GM23338 (cell line): Measurements from ENCODE around the gene CMBL. TPM values are rescaled to one million over a fixed set of nuclear protein-coding genes. Genes with fewer than 3 reads are reported as not detected.

Experiments
- ATAC-seq: fragments of 200-7000 bp; cut with Tn5 transposase; 3 replicates; pipeline ENCODE4 v1.9.1; 2020
- DNase-seq: peaks from one replicate; pipeline ENCODE4 v3.0.0-alpha.2; 2015; ENCODE audit warnings: low spot score
- H2AFZ ChIP-seq: fragments of 200-600 bp; sonication (generic); 2 replicates; pipeline ENCODE4 v1.8.0; 2016; ENCODE audit warnings: antibody characterized with exemption, mild to moderate bottlenecking, moderate library complexity
- H3F3A ChIP-seq: fragments of 200-600 bp; sonication (generic); replicated peaks from 2 replicates; pipeline ENCODE4 v1.8.0; 2017; ENCODE audit warnings: antibody characterized with exemption, mixed run types, low read depth
- H3K27ac ChIP-seq: fragments of 200-600 bp; sonication (generic); 2 replicates; pipeline ENCODE4 v1.6.1; 2016; ENCODE audit warnings: low read depth
- H3K27me3 ChIP-seq: fragments of 200-600 bp; sonication (generic); 2 replicates; pipeline ENCODE4 v1.8.0; 2016; ENCODE audit warnings: mild to moderate bottlenecking, mixed run types, moderate library complexity; ENCODE audit not compliant: insufficient read depth
- H3K36me3 ChIP-seq: fragments of 200-600 bp; sonication (generic); 2 replicates; pipeline ENCODE4 v1.8.0; 2016; ENCODE audit warnings: mild to moderate bottlenecking; ENCODE audit not compliant: insufficient read depth
- H3K4me1 ChIP-seq: fragments of 200-600 bp; sonication (generic); 2 replicates; pipeline ENCODE4 v1.8.0; 2016; ENCODE audit warnings: mild to moderate bottlenecking, moderate library complexity; ENCODE audit not compliant: insufficient read depth
- H3K4me2 ChIP-seq: fragments of 200-600 bp; sonication (generic); 2 replicates; pipeline ENCODE4 v1.7.1; 2017; ENCODE audit warnings: mixed run types
- H3K4me3 ChIP-seq: fragments of 200-600 bp; sonication (generic); 2 replicates; pipeline ENCODE4 v1.6.1; 2016; ENCODE audit warnings: mixed run types
- H3K79me2 ChIP-seq: fragments of 200-600 bp; sonication (generic); replicated peaks from 2 replicates; pipeline ENCODE4 v1.8.0; 2017; ENCODE audit warnings: mild to moderate bottlenecking; ENCODE audit not compliant: insufficient read depth
- H3K9me2 ChIP-seq: fragments of 200-600 bp; sonication (generic); 2 replicates; pipeline ENCODE4 v1.8.0; 2017; ENCODE audit not compliant: insufficient read depth
- H4K20me1 ChIP-seq: fragments of 200-600 bp; sonication (generic); replicated peaks from 2 replicates; pipeline ENCODE4 v1.8.0; 2017; ENCODE audit warnings: mild to moderate bottlenecking; ENCODE audit not compliant: insufficient read depth
- H3K27ac Mint-ChIP-seq: 2 replicates; pipeline ENCODE4 v1.8.0; 2020; ENCODE audit warnings: inconsistent platforms, mild to moderate bottlenecking, moderate library complexity, mixed read lengths
- H3K27me3 Mint-ChIP-seq: 3 replicates; pipeline ENCODE4 v1.8.0; 2022; ENCODE audit warnings: low read depth, mild to moderate bottlenecking, moderate library complexity, mixed read lengths, inconsistent platforms; ENCODE audit not compliant: insufficient read depth, poor library complexity
- H3K36me3 Mint-ChIP-seq: 3 replicates; pipeline ENCODE4 v1.8.0; 2021; ENCODE audit warnings: low read depth, mild to moderate bottlenecking, inconsistent platforms, moderate library complexity, mixed read lengths
- H3K4me1 Mint-ChIP-seq: 3 replicates; pipeline ENCODE4 v1.8.0; 2020; ENCODE audit warnings: mild to moderate bottlenecking, inconsistent platforms, mixed read lengths
- H3K4me3 Mint-ChIP-seq: 3 replicates; pipeline ENCODE4 v1.8.0; 2021; ENCODE audit warnings: moderate library complexity, mild to moderate bottlenecking, inconsistent platforms, mixed read lengths
- H3K9me3 Mint-ChIP-seq: 3 replicates; pipeline ENCODE4 v1.8.0; 2020; ENCODE audit warnings: moderate library complexity, mild to moderate bottlenecking, inconsistent platforms, mixed read lengths
- EZH2 ChIP-seq: fragments of 200-600 bp; sonication (generic); IDR thresholded peaks from one replicate; pipeline ENCODE4 v1.8.0; 2017; ENCODE audit warnings: antibody characterized with exemption, mild to moderate bottlenecking, low read depth; ENCODE audit not compliant: unreplicated experiment
- EZH2phosphoT487 ChIP-seq: fragments of 200-600 bp; sonication (generic); IDR thresholded peaks from one replicate; pipeline ENCODE4 v1.8.1; 2018; ENCODE audit warnings: antibody characterized with exemption; ENCODE audit not compliant: unreplicated experiment
- NANOG ChIP-seq: IDR thresholded peaks from 2 replicates; pipeline ENCODE4 v1.6.1; 2016; ENCODE audit warnings: antibody characterized with exemption, borderline replicate concordance
- POLR2AphosphoS5 ChIP-seq: IDR thresholded peaks from 2 replicates; pipeline ENCODE4 v1.6.1; 2016; ENCODE audit warnings: antibody characterized with exemption, low read depth
- REST ChIP-seq: IDR thresholded peaks from one replicate; pipeline ENCODE4 v1.6.1; 2018; ENCODE audit warnings: antibody characterized with exemption; ENCODE audit not compliant: unreplicated experiment
- STAT1 ChIP-seq: IDR thresholded peaks from one replicate; pipeline ENCODE4 v1.6.1; 2016; ENCODE audit warnings: antibody characterized with exemption; ENCODE audit not compliant: unreplicated experiment
- ZNF114 ChIP-seq: fragments of 250-450 bp; sonication (Bioruptor Pico); IDR thresholded peaks from 2 replicates; pipeline ENCODE4 v1.5.0; 2020; ENCODE audit warnings: mild to moderate bottlenecking, moderate library complexity
- ZNF331 ChIP-seq: fragments of 250-450 bp; sonication (Bioruptor Pico); IDR thresholded peaks from 2 replicates; pipeline ENCODE4 v1.5.0; 2020; ENCODE audit warnings: low read depth, mild to moderate bottlenecking, moderate library complexity
- polyA plus RNA-seq: library from polyadenylated mRNA; unstranded; fragments of >200 nt; fragmentation: Nextera tagmentation; extraction: Ambion mirVana; gene quantifications from 2 replicates; pipeline ENCODE4 v1.2.1, GENCODE V29; 2016
- total RNA-seq: library from RNA; depleted of rRNA; stranded (reverse); fragments of >200 nt; shearing (Covaris generic); gene quantifications from 2 replicates; pipeline ENCODE4 v1.2.3, GENCODE V29; 2014
- TF ChIP-seq, protein P1 (sequence below): fragments of 250-450 bp; sonication (Bioruptor Pico); IDR thresholded peaks from 2 replicates; pipeline ENCODE4 v1.5.0; 2020; ENCODE audit warnings: mild to moderate bottlenecking, moderate library complexity
- TF ChIP-seq, protein P2 (sequence below): IDR thresholded peaks from 2 replicates; pipeline ENCODE4 v1.6.1; 2016; ENCODE audit warnings: antibody characterized with exemption

CMBL gene
- total and polyA plus RNA-seq, 2 experiments from 2014 or later, result 13.2 to 24.1 TPM

GRCh38 chr5:10262121-10262774 is 45.5 kb downstream of the CMBL start:
- peaks cover 80% of the 10 kb centered on the region for H3K36me3 ChIP-seq
- H3K4me1 Mint-ChIP-seq, result no peaks in the 10 kb centered on the region; the same call in 2 of the 3 replicates

DNA sequence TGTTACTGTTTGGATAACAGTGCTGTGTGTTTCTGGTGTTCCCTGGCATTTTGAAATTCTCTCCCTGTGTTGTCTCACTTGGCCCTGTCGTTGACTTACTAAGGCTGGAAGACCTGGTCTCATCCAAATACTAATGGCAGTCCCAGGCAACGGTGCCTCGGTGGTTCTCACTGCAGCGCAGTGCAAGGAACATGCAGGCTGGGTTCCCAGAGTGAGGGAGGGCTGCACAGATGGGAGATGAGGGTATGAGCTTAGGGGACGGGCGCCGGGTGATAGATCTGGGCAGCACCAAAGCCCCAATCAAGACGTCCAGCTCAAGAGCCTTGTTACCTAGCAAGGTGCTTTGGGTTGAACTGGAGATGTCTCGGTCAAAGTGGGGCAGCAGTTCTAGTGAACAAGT is 46.6 kb downstream of the CMBL start:
- no peak overlapping the region for H3K4me2 ChIP-seq
- H3K4me3 ChIP-seq, result no peak overlapping the region
- no peak for ATAC-seq
- no peak overlapping the region for H3K27ac ChIP-seq
- Mint-ChIP-seq H3K36me3 (peaks cover 95% of the 10 kb centered on the region), H3K4me3 (no peak overlapping the region), H3K27me3 (peaks cover 6% of the 10 kb centered on the region), H3K4me1 (no peaks in the 10 kb centered on the region; the same call in 2 of the 3 replicates), H3K9me3 (no peaks in the 10 kb centered on the region), H3K27ac (no peak overlapping the region)
- H4K20me1 ChIP-seq, result peaks cover 48% of the 10 kb centered on the region
- peaks cover 92% of the 10 kb centered on the region for H3K36me3 ChIP-seq
- no peaks in the 10 kb centered on the region for H3K9me2 ChIP-seq
- H3F3A ChIP-seq, result peaks cover 49% of the 10 kb centered on the region
- H3K27me3 ChIP-seq, result no peaks in the 10 kb centered on the region
- no peak for DNase-seq
- peaks cover 28% of the 10 kb centered on the region for H3K79me2 ChIP-seq
- H2AFZ ChIP-seq, result no peak overlapping the region
- no peaks in the 10 kb centered on the region for H3K4me1 ChIP-seq
- TF ChIP-seq ZNF331, result no peak
- TF ChIP-seq, protein P1, sequence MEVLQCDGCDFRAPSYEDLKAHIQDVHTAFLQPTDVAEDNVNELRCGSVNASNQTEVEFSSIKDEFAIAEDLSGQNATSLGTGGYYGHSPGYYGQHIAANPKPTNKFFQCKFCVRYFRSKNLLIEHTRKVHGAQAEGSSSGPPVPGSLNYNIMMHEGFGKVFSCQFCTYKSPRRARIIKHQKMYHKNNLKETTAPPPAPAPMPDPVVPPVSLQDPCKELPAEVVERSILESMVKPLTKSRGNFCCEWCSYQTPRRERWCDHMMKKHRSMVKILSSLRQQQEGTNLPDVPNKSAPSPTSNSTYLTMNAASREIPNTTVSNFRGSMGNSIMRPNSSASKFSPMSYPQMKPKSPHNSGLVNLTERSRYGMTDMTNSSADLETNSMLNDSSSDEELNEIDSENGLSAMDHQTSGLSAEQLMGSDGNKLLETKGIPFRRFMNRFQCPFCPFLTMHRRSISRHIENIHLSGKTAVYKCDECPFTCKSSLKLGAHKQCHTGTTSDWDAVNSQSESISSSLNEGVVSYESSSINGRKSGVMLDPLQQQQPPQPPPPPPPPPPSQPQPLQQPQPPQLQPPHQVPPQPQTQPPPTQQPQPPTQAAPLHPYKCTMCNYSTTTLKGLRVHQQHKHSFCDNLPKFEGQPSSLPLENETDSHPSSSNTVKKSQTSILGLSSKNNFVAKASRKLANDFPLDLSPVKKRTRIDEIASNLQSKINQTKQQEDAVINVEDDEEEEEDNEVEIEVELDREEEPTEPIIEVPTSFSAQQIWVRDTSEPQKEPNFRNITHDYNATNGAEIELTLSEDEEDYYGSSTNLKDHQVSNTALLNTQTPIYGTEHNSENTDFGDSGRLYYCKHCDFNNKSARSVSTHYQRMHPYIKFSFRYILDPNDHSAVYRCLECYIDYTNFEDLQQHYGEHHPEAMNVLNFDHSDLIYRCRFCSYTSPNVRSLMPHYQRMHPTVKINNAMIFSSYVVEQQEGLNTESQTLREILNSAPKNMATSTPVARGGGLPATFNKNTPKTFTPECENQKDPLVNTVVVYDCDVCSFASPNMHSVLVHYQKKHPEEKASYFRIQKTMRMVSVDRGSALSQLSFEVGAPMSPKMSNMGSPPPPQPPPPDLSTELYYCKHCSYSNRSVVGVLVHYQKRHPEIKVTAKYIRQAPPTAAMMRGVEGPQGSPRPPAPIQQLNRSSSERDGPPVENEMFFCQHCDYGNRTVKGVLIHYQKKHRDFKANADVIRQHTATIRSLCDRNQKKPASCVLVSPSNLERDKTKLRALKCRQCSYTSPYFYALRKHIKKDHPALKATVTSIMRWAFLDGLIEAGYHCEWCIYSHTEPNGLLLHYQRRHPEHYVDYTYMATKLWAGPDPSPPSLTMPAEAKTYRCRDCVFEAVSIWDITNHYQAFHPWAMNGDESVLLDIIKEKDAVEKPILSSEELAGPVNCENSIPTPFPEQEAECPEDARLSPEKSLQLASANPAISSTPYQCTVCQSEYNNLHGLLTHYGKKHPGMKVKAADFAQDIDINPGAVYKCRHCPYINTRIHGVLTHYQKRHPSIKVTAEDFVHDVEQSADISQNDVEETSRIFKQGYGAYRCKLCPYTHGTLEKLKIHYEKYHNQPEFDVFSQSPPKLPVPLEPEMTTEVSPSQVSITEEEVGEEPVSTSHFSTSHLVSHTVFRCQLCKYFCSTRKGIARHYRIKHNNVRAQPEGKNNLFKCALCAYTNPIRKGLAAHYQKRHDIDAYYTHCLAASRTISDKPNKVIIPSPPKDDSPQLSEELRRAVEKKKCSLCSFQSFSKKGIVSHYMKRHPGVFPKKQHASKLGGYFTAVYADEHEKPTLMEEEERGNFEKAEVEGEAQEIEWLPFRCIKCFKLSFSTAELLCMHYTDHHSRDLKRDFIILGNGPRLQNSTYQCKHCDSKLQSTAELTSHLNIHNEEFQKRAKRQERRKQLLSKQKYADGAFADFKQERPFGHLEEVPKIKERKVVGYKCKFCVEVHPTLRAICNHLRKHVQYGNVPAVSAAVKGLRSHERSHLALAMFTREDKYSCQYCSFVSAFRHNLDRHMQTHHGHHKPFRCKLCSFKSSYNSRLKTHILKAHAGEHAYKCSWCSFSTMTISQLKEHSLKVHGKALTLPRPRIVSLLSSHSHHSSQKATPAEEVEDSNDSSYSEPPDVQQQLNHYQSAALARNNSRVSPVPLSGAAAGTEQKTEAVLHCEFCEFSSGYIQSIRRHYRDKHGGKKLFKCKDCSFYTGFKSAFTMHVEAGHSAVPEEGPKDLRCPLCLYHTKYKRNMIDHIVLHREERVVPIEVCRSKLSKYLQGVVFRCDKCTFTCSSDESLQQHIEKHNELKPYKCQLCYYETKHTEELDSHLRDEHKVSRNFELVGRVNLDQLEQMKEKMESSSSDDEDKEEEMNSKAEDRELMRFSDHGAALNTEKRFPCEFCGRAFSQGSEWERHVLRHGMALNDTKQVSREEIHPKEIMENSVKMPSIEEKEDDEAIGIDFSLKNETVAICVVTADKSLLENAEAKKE, result no peak
- no peak for TF ChIP-seq STAT1
- no peak for TF ChIP-seq POLR2AphosphoS5
- TF ChIP-seq EZH2phosphoT487, result no peak
- TF ChIP-seq EZH2, result no peak
- TF ChIP-seq ZNF114 (CRISPR knock-in tag), result no peak
- no peak for TF ChIP-seq NANOG
- TF ChIP-seq REST, result no peak
- TF ChIP-seq, protein P2, sequence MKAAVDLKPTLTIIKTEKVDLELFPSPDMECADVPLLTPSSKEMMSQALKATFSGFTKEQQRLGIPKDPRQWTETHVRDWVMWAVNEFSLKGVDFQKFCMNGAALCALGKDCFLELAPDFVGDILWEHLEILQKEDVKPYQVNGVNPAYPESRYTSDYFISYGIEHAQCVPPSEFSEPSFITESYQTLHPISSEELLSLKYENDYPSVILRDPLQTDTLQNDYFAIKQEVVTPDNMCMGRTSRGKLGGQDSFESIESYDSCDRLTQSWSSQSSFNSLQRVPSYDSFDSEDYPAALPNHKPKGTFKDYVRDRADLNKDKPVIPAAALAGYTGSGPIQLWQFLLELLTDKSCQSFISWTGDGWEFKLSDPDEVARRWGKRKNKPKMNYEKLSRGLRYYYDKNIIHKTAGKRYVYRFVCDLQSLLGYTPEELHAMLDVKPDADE, result no peak

More at GRCh38 chr5:10262121-10262774, 45.5 kb downstream of the CMBL start:
- Mint-ChIP-seq H3K27me3 (peaks cover 9% of the 10 kb centered on the region), H3K9me3 (no peaks in the 10 kb centered on the region), H3K36me3 (peaks cover 87% of the 10 kb centered on the region), H3K4me3 (no peak overlapping the region), H3K27ac (no peak overlapping the region)
- DNase-seq (no peak), ATAC-seq (no peak)
- Histone ChIP-seq H3K4me1 (no peaks in the 10 kb centered on the region), H3K4me2 (no peak overlapping the region), H3K4me3 (no peak overlapping the region), H3K27me3 (no peaks in the 10 kb centered on the region), H3K27ac (no peak overlapping the region), H2AFZ (no peak overlapping the region), H3K79me2 (peaks cover 17% of the 10 kb centered on the region), H3F3A (peaks cover 58% of the 10 kb centered on the region), H3K9me2 (no peaks in the 10 kb centered on the region), H4K20me1 (peaks cover 43% of the 10 kb centered on the region)
- TF ChIP-seq POLR2AphosphoS5 (no peak), ZNF114 (CRISPR knock-in tag) (no peak), EZH2phosphoT487 (no peak)
